K562 (cell line): ENCODE results near the gene GAL3ST3. TPM values are rescaled to one million over a fixed set of nuclear protein-coding genes. Genes with fewer than 3 reads are reported as not detected.

ENCODE experiments used
- ATF2 ChIP-seq: sonication (generic); formaldehyde crosslinking; IDR thresholded peaks from 2 replicates; pipeline ENCODE4 v1.8.1; 2022; ENCODE audit warnings: missing genetic modification reagents
- BHLHE40 ChIP-seq: IDR thresholded peaks from 2 replicates; pipeline ENCODE4 v1.6.1; 2011; ENCODE audit warnings: low read length, improper control_type of control experiment
- CREM ChIP-seq: IDR thresholded peaks from 2 replicates; pipeline ENCODE4 v1.6.1; 2014; ENCODE audit warnings: antibody characterized with exemption, low read depth
- ETV1 ChIP-seq: fragments of 450-650 bp; conservative IDR thresholded peaks from 2 replicates; pipeline ENCODE4 v1.6.1; 2016; ENCODE audit warnings: missing genetic modification characterization, control low read depth, low read depth, missing compliant biosample characterization
- GABPB1 ChIP-seq: sonication (generic); formaldehyde crosslinking; IDR thresholded peaks from 2 replicates; pipeline ENCODE4 v1.8.0; 2022; ENCODE audit warnings: mild to moderate bottlenecking, missing genetic modification reagents
- MAX ChIP-seq: sonication (generic); formaldehyde crosslinking; IDR thresholded peaks from 2 replicates; pipeline ENCODE4 v1.9.0; 2022; ENCODE audit warnings: mild to moderate bottlenecking, missing genetic modification reagents
- MTA2 ChIP-seq: fragments of 450-650 bp; IDR thresholded peaks from 2 replicates; pipeline ENCODE4 v1.6.1; 2016; ENCODE audit warnings: low read depth
- MYC ChIP-seq, 2 experiments: fragments of 250-450 bp in 1 of 2; sonication (Bioruptor Pico) in 1 of 2; IDR thresholded peaks; 2 replicates each; pipeline versions ENCODE4 v1.5.1 to v1.6.1; 2012 to 2021; ENCODE audit warnings: low read depth in 2 of 2, borderline replicate concordance in 1 of 2, improper control_type of control experiment in 1 of 2, low read length in 1 of 2, mild to moderate bottlenecking in 1 of 2, moderate library complexity in 1 of 2
- NONO ChIP-seq, 2 experiments: fragments of 200-400 bp in 1 of 2; fragments of 450-650 bp in 1 of 2; formaldehyde crosslinking in 1 of 2; IDR thresholded peaks; 2 replicates each; pipeline ENCODE4 v1.6.1; 2017; ENCODE audit warnings: low read depth in 2 of 2, mild to moderate bottlenecking in 2 of 2, moderate library complexity in 2 of 2, low read length in 1 of 2
- PHF20 ChIP-seq: fragments of 450-650 bp; IDR thresholded peaks from 2 replicates; pipeline ENCODE4 v1.6.1; 2018; ENCODE audit not compliant: partially characterized antibody
- PTBP1 ChIP-seq: fragments of 200-400 bp; formaldehyde crosslinking; IDR thresholded peaks from 2 replicates; pipeline ENCODE4 v1.6.1; 2017; ENCODE audit warnings: low read depth, low read length
- RBM22 ChIP-seq: fragments of 200-400 bp; formaldehyde crosslinking; IDR thresholded peaks from 2 replicates; pipeline ENCODE4 v1.6.1; 2018; ENCODE audit warnings: low read length, low read depth; ENCODE audit not compliant: poor library complexity, severe bottlenecking
- RUNX1 ChIP-seq: sonication (generic); IDR thresholded peaks from 2 replicates; pipeline ENCODE4 v1.6.1; 2016; ENCODE audit warnings: antibody characterized with exemption, low read depth
- STAG1 ChIP-seq: sonication (generic); formaldehyde crosslinking; IDR thresholded peaks from 2 replicates; pipeline ENCODE4 v1.5.0; 2020; ENCODE audit warnings: missing genetic modification reagents, borderline replicate concordance
- TBP ChIP-seq: optimal IDR thresholded peaks from 2 replicates; pipeline ENCODE3; 2011; ENCODE audit warnings: low read depth, low read length, improper control_type of control experiment
- ZFP91 ChIP-seq: sonication (generic); formaldehyde crosslinking; IDR thresholded peaks from 2 replicates; pipeline ENCODE4 v1.8.0; 2022; ENCODE audit warnings: mild to moderate bottlenecking, missing genetic modification reagents
- ZMIZ1 ChIP-seq, 2 experiments: fragments of 150-350 bp in 1 of 2; IDR thresholded peaks; 2 replicates each; pipeline ENCODE4 v1.6.1; 2012 to 2016; ENCODE audit warnings: low read depth in 2 of 2, low read length in 2 of 2, mild to moderate bottlenecking in 1 of 2, moderate library complexity in 1 of 2
- ZNF124 ChIP-seq: sonication (generic); formaldehyde crosslinking; IDR thresholded peaks from 2 replicates; pipeline ENCODE4 v1.8.1; 2022; ENCODE audit warnings: missing genetic modification reagents
- ZNF175 ChIP-seq: fragments of 200-800 bp; sonication (Bioruptor generic); IDR thresholded peaks from 2 replicates; pipeline ENCODE4 v1.6.1; 2016; ENCODE audit warnings: low read depth, mild to moderate bottlenecking, missing genetic modification characterization, missing compliant biosample characterization
- ZNF764 ChIP-seq: fragments of 250-450 bp; sonication (Bioruptor Pico); IDR thresholded peaks from 2 replicates; pipeline ENCODE4 v1.4.0; 2020; ENCODE audit warnings: low read depth, mild to moderate bottlenecking, moderate library complexity
- polyA plus RNA-seq, 8 experiments: library from polyadenylated mRNA; depleted of rRNA in 4 of 8; stranded (reverse) in 5 of 8; unstranded in 3 of 8; fragments of >200 nt; fragmentation: Nextera tagmentation in 2 of 8; fragmentation: Illumina TruSeq in 1 of 8; extraction: Ambion mirVana in 2 of 8; extraction: Trizol in 1 of 8; gene quantifications; 2 replicates each; pipeline versions ENCODE4 v1.2.1 to v1.2.3, GENCODE V29; 2011 to 2014; ENCODE audit warnings: inconsistent platforms in 1 of 8, missing spikeins in 1 of 8
- total RNA-seq, 7 experiments: library from RNA; depleted of rRNA in 6 of 7; stranded (reverse); fragments of >200 nt in 6 of 7; fragmentation: Illumina TruSeq in 2 of 7; extraction: Trizol in 2 of 7; gene quantifications; 2 replicates each; pipeline versions ENCODE4 v1.2.1 to v1.2.3, GENCODE V29; 2011 to 2021; ENCODE audit warnings: low replicate concordance in 1 of 7

Gene GAL3ST3
- total and polyA plus RNA-seq, 9 of the 15 experiments (the other 6 are each of a cell fraction or from before 2014, with no cell fraction given), result not detected

GRCh38 chr11:66069715-66070603 lies 21.0 kb upstream of the GAL3ST3 start, which contains the start of gene PACS1 (continued):
- TF ChIP-seq PTBP1 (no peak), ZMIZ1 (IDR thresholded peaks at IDR 0.05; ENCODE audit: low read depth in 2 of 2, low read length in 2 of 2) (no peak), RBM22 (no peak), TBP (no peak), MYC (IDR thresholded peaks at IDR 0.05; ENCODE audit: low read depth, low read length) (peak; percentile 54; the same call in 1 of the 2 replicates), MYC (CRISPR knock-in tag; IDR thresholded peaks at IDR 0.05; ENCODE audit: borderline replicate concordance, low read depth) (no peak), PHF20 (no peak), RUNX1 (no peak), ZFP91 (no peak), ZNF124 (no peak), MAX (CRISPR knock-in tag) (no peak), ZNF764 (CRISPR knock-in tag) (no peak), NONO (IDR thresholded peaks at IDR 0.05; ENCODE audit: low read depth in 2 of 2, low read length in 1 of 2) (peak in 1 of 2 experiments; percentile 10; a peak in 1 of 4 replicates), CREM (no peak), GABPB1 (CRISPR knock-in tag) (no peak), MTA2 (no peak), BHLHE40 (no peak), ATF2 (no peak), STAG1 (CRISPR knock-in tag) (no peak), ZNF175 (CRISPR knock-in tag) (no peak), ETV1 (no peak)
